Measurements from ENCODE around the gene LHX4. TPM values are rescaled to one million over a fixed set of nuclear protein-coding genes. Genes with fewer than 3 reads are reported as not detected.

The LHX4 gene
- total and polyA plus RNA-seq, 2 of the 4 experiments (the other 2 are of a cell fraction), result 0.05 to 0.18 TPM

GRCh38 chr1:180262628-180263488, 32.8 kb downstream of the LHX4 start (continued):
- no peak for TF ChIP-seq SMC3 (IDR thresholded peaks at IDR 0.05; ENCODE audit: low read depth, low read length)

- ATAC-seq (ENCODE audit: low read depth), result no peak
- BruUV-seq (replicated peaks), result no TSS peak
- in situ Hi-C loops (cut with MboI; ENCODE audit: low sequenced_read_pairs), result loop anchor here (25.0 kb wide), 1 partner anchor 898 kb away; no protein-coding TSS in a partner anchor
Observed at GRCh38 chr1:180264595-180264994, 34.5 kb downstream of the LHX4 start.

More at GRCh38 chr1:180264595-180264994, 34.5 kb downstream of the LHX4 start:
- Histone ChIP-seq H3K27ac (ENCODE audit: insufficient read depth, low read length) (no peak overlapping the region), H3K14ac (replicated peaks; ENCODE audit: low read depth, low read length) (no peak overlapping the region), H4K91ac (ENCODE audit: insufficient read depth, low read depth, low read length) (no peak overlapping the region), H2AK9ac (replicated peaks; ENCODE audit: low read depth, low read length, poor library complexity) (no peak overlapping the region), H3K23ac (ENCODE audit: low read depth, low read length) (no peak overlapping the region), H2BK15ac (ENCODE audit: low read depth, low read length) (no peak overlapping the region), H2BK120ac (ENCODE audit: low read depth, low read length) (no peak overlapping the region), H4K8ac (ENCODE audit: low read depth in 2 of 2, low read length in 2 of 2) (no peak overlapping the region), H3K4ac (ENCODE audit: low read depth, low read length) (no peak overlapping the region), H3K9me3 (ENCODE audit: control insufficient read depth, insufficient read depth, low read length) (no peaks in the 10 kb centered on the region), H4K20me1 (ENCODE audit: insufficient read depth, low read length) (no peaks in the 10 kb centered on the region; the same call in 1 of the 2 replicates), H2BK5ac (ENCODE audit: low read depth, low read length, poor library complexity, severe bottlenecking) (no peak overlapping the region), H3K9ac (ENCODE audit: low read depth, low read length) (no peak overlapping the region), H3K9me1 (ENCODE audit: insufficient read depth, low read length) (peaks cover 3% of the 10 kb centered on the region; the same call in 1 of the 2 replicates), H3K56ac (ENCODE audit: extremely low read depth, insufficient read depth, low read length) (no peak overlapping the region), H2AFZ (replicated peaks; ENCODE audit: low read length, poor library complexity) (no peak overlapping the region), H3K79me1 (ENCODE audit: low read depth in 1 of 2, low read length in 2 of 2) (no peaks in the 10 kb centered on the region), H3K4me3 (ENCODE audit: insufficient read depth, low read depth, low read length) (no peak overlapping the region), H2BK20ac (ENCODE audit: low read depth, low read length) (no peak overlapping the region), H3K36me3 (ENCODE audit: control insufficient read depth, insufficient read depth, low read length) (no peaks in the 10 kb centered on the region), H3K18ac (ENCODE audit: low read depth, low read length) (no peak overlapping the region), H4K5ac (ENCODE audit: low read depth, low read length) (no peak overlapping the region), H3K27me3 (ENCODE audit: control insufficient read depth, insufficient read depth, low read length) (peaks cover 12% of the 10 kb centered on the region; the same call in 1 of the 2 replicates), H3K4me2 (ENCODE audit: low read depth, low read length) (no peak overlapping the region), H2AK5ac (ENCODE audit: low read depth, low read length) (no peak overlapping the region), H3K4me1 (ENCODE audit: control insufficient read depth, insufficient read depth, low read length) (0 out of 2 replicates have a peak, but pooled peaks cover 2% of the 10 kb centered on the region)
- dilution Hi-C loops (cut with HindIII; ENCODE audit: low sequenced_read_pairs, unreplicated experiment) (no loop called here), intact Hi-C loops (cut with micrococcal nuclease) (no loop called here)
- no peak for DNase-seq
- TF ChIP-seq CTCF (conservative IDR thresholded peaks at IDR 0.05; ENCODE audit: low read depth, low read length) (no peak), SMC3 (IDR thresholded peaks at IDR 0.05; ENCODE audit: low read depth, low read length) (no peak), MXI1 (IDR thresholded peaks at IDR 0.05; ENCODE audit: borderline replicate concordance, low read depth, low read length) (no peak)
- ChIA-PET CTCF (no interaction called here), POLR2A (ENCODE audit: unreplicated experiment) (no interaction called here)
- WGBS, 2 experiments (ENCODE audit: extremely low coverage in 2 of 2, insufficient read length in 1 of 2), result 50% methylated on average over 1 of the region's 2 CpGs; no CpG with 5 or more reads in 1 of the 2 experiments

All from IMR-90 (cell line).